Mesendoderm (in vitro differentiated cells): Measurements from ENCODE around the gene PLXNC1.
A peak's percentile ranks its signal among the peaks of the same experiment; 100 is the strongest.

Experiments
- DNase-seq: peaks from one replicate; pipeline ENCODE4 v3.0.0; 2013
- H2AK5ac ChIP-seq: 2 replicates; pipeline ENCODE4 v1.6.1; 2013; ENCODE audit warnings: low read length, inconsistent platforms
- H2BK120ac ChIP-seq: 2 replicates; pipeline ENCODE4 v1.6.1; 2013; ENCODE audit warnings: low read depth, mild to moderate bottlenecking, low read length, moderate library complexity, mixed read lengths
- H2BK15ac ChIP-seq: replicated peaks from 2 replicates; pipeline ENCODE4 v1.6.1; 2013; ENCODE audit warnings: low read depth, mild to moderate bottlenecking, moderate library complexity
- H2BK5ac ChIP-seq: 2 replicates; pipeline ENCODE4 v1.6.1; 2013; ENCODE audit warnings: low read length, inconsistent platforms
- H3K18ac ChIP-seq: 2 replicates; pipeline ENCODE4 v1.6.1; 2013; ENCODE audit warnings: mild to moderate bottlenecking, low read length, mixed read lengths
- H3K23ac ChIP-seq: one replicate; pipeline ENCODE4 v1.6.1; 2013; ENCODE audit warnings: low read length
- H3K27ac ChIP-seq: 2 replicates; pipeline ENCODE4 v1.5.1; 2013; ENCODE audit warnings: low read depth, mild to moderate bottlenecking, inconsistent platforms, low read length, moderate library complexity
- H3K27me3 ChIP-seq: 2 replicates; pipeline ENCODE4 v1.6.1; 2013; ENCODE audit warnings: low read length, control low read depth, mild to moderate bottlenecking, inconsistent platforms; ENCODE audit not compliant: insufficient read depth, poor library complexity
- H3K36me3 ChIP-seq: 2 replicates; pipeline ENCODE4 v1.6.1; 2013; ENCODE audit warnings: low read length, inconsistent platforms; ENCODE audit not compliant: control insufficient read depth, insufficient read depth
- H3K4ac ChIP-seq: one replicate; pipeline ENCODE4 v1.6.1; 2013; ENCODE audit warnings: low read depth, mild to moderate bottlenecking, low read length, moderate library complexity
- H3K4me1 ChIP-seq: 2 replicates; pipeline ENCODE4 v1.6.1; 2013; ENCODE audit warnings: low read depth, low read length, inconsistent platforms; ENCODE audit not compliant: control insufficient read depth
- H3K4me2 ChIP-seq: 2 replicates; pipeline ENCODE4 v1.6.1; 2013; ENCODE audit warnings: low read length
- H3K4me3 ChIP-seq: 2 replicates; pipeline ENCODE4 v1.5.1; 2013; ENCODE audit warnings: mild to moderate bottlenecking, low read length
- H3K56ac ChIP-seq: one replicate; pipeline ENCODE4 v1.6.1; 2013; ENCODE audit warnings: low read length
- H3K79me1 ChIP-seq: 2 replicates; pipeline ENCODE4 v1.6.1; 2013; ENCODE audit warnings: low read length, inconsistent platforms
- H3K79me2 ChIP-seq: 2 replicates; pipeline ENCODE4 v1.6.1; 2013; ENCODE audit warnings: mild to moderate bottlenecking, low read length; ENCODE audit not compliant: control insufficient read depth, insufficient read depth
- H3K9ac ChIP-seq: 2 replicates; pipeline ENCODE4 v1.6.1; 2013; ENCODE audit warnings: low read length, inconsistent platforms
- H4K5ac ChIP-seq: one replicate; pipeline ENCODE4 v1.6.1; 2013; ENCODE audit warnings: low read length
- H4K8ac ChIP-seq: one replicate; pipeline ENCODE4 v1.6.1; 2013; ENCODE audit warnings: low read depth, mild to moderate bottlenecking, control low read depth, low read length, moderate library complexity
- WGBS: extraction: QIAGEN DNeasy Blood & Tissue Kit; methylation state at CpG from one replicate; pipeline ENCODE4 v1.1.7; 2013; ENCODE audit warnings: low lambda C conversion rate, missing lambda C conversion rate; ENCODE audit not compliant: insufficient coverage; ENCODE audit errors: extremely low coverage; 5-methylcytosine and 5-hydroxymethylcytosine counted together

Gene PLXNC1

GRCh38 chr12:94200695-94201094 is 52.3 kb downstream of the PLXNC1 start:
- Histone ChIP-seq H3K36me3 (no peaks in the 10 kb centered on the region), H2BK120ac (no peak overlapping the region), H2AK5ac (no peak overlapping the region), H3K27ac (no peak overlapping the region), H3K4me1 (no peaks in the 10 kb centered on the region), H2BK15ac (no peak overlapping the region), H3K56ac (no peak overlapping the region), H3K18ac (no peak overlapping the region), H4K8ac (no peak overlapping the region), H3K27me3 (no peaks in the 10 kb centered on the region), H4K5ac (no peak overlapping the region), H3K4me3 (no peak overlapping the region), H3K23ac (no peak overlapping the region), H3K4me2 (no peak overlapping the region), H3K79me1 (no peaks in the 10 kb centered on the region), H2BK5ac (no peak overlapping the region), H3K79me2 (no peaks in the 10 kb centered on the region), H3K4ac (no peak overlapping the region), H3K9ac (no peak overlapping the region)
- DNase-seq: no peak
- no CpG with 5 or more reads among the region's 1 CpG for WGBS

- Histone ChIP-seq H4K5ac (no peak overlapping the region), H2BK5ac (no peak overlapping the region), H3K79me2 (no peaks in the 10 kb centered on the region), H3K79me1 (no peaks in the 10 kb centered on the region), H2BK120ac (no peak overlapping the region), H3K56ac (no peak overlapping the region), H3K18ac (no peak overlapping the region), H3K4ac (no peak overlapping the region), H3K27ac (no peak overlapping the region), H3K4me3 (no peak overlapping the region), H4K8ac (no peak overlapping the region), H3K9ac (no peak overlapping the region), H3K36me3 (no peaks in the 10 kb centered on the region), H3K4me1 (no peaks in the 10 kb centered on the region), H2AK5ac (no peak overlapping the region), H3K23ac (no peak overlapping the region), H3K4me2 (no peak overlapping the region), H3K27me3 (no peaks in the 10 kb centered on the region), H2BK15ac (no peak overlapping the region)
- no CpG with 5 or more reads among the region's 7 CpGs for WGBS
- DNase-seq: no peak
Observed at GRCh38 chr12:94202245-94203180, 54.1 kb downstream of the PLXNC1 start.

- H3K79me1 ChIP-seq: no peaks in the 10 kb centered on the region
- no peaks in the 10 kb centered on the region for H3K36me3 ChIP-seq
- no peak for DNase-seq
- H2BK5ac ChIP-seq: no peak overlapping the region
- H3K27me3 ChIP-seq: no peaks in the 10 kb centered on the region
- H3K18ac ChIP-seq: no peak overlapping the region
- no peaks in the 10 kb centered on the region for H3K79me2 ChIP-seq
- H3K23ac ChIP-seq: no peak overlapping the region
- no CpG with 5 or more reads among the region's 2 CpGs for WGBS
- H2BK15ac ChIP-seq: no peak overlapping the region
- H3K9ac ChIP-seq: no peak overlapping the region
- no peak overlapping the region for H4K8ac ChIP-seq
- H3K4me3 ChIP-seq: no peak overlapping the region
- H3K27ac ChIP-seq: no peak overlapping the region
- H3K4me1 ChIP-seq: no peaks in the 10 kb centered on the region
- no peak overlapping the region for H2AK5ac ChIP-seq
- H3K56ac ChIP-seq: no peak overlapping the region
- no peak overlapping the region for H3K4me2 ChIP-seq
- H3K4ac ChIP-seq: no peak overlapping the region
- no peak overlapping the region for H4K5ac ChIP-seq
- H2BK120ac ChIP-seq: no peak overlapping the region
Observed at GRCh38 chr12:94203181-94203546, 54.8 kb downstream of the PLXNC1 start.

GRCh38 chr12:94203796-94204195 is 55.4 kb downstream of the PLXNC1 start:
- Histone ChIP-seq H3K36me3 (no peaks in the 10 kb centered on the region), H4K8ac (no peak overlapping the region)
- peak; percentile 41 for DNase-seq

GRCh38 chr12:94204499-94205247 is 56.3 kb downstream of the PLXNC1 start:
- H2BK15ac ChIP-seq: no peak overlapping the region
- H3K4ac ChIP-seq: no peak overlapping the region
- no peak overlapping the region for H3K23ac ChIP-seq
- H2BK120ac ChIP-seq: no peak overlapping the region
- H3K79me2 ChIP-seq: no peaks in the 10 kb centered on the region
- no CpG with 5 or more reads among the region's 4 CpGs for WGBS
- no peak overlapping the region for H3K9ac ChIP-seq
- H2BK5ac ChIP-seq: no peak overlapping the region
- H3K56ac ChIP-seq: no peak overlapping the region
- H4K8ac ChIP-seq: no peak overlapping the region
- no peak overlapping the region for H4K5ac ChIP-seq
- H3K79me1 ChIP-seq: no peaks in the 10 kb centered on the region
- H3K4me3 ChIP-seq: no peak overlapping the region
- no peak overlapping the region for H3K4me2 ChIP-seq
- H2AK5ac ChIP-seq: no peak overlapping the region
- no peaks in the 10 kb centered on the region for H3K4me1 ChIP-seq
- no peaks in the 10 kb centered on the region for H3K36me3 ChIP-seq
- H3K27ac ChIP-seq: no peak overlapping the region
- H3K18ac ChIP-seq: no peak overlapping the region
- H3K27me3 ChIP-seq: no peaks in the 10 kb centered on the region
- no peak for DNase-seq

More at GRCh38 chr12:94203796-94204195, 55.4 kb downstream of the PLXNC1 start:
- Histone ChIP-seq H2BK5ac (no peak overlapping the region), H3K4me2 (no peak overlapping the region), H3K9ac (no peak overlapping the region), H3K79me1 (no peaks in the 10 kb centered on the region), H3K4me1 (no peaks in the 10 kb centered on the region), H3K23ac (no peak overlapping the region), H3K79me2 (no peaks in the 10 kb centered on the region), H2BK120ac (no peak overlapping the region), H3K27ac (no peak overlapping the region), H4K5ac (no peak overlapping the region), H3K27me3 (no peaks in the 10 kb centered on the region), H3K4ac (no peak overlapping the region), H3K56ac (no peak overlapping the region), H2AK5ac (no peak overlapping the region), H3K18ac (peak overlapping the region; percentile 82), H2BK15ac (no peak overlapping the region), H3K4me3 (no peak overlapping the region)
- WGBS: no CpG with 5 or more reads among the region's 5 CpGs
